Epidermal melanocyte (primary cell): ENCODE results near the gene DCANP1.

Source experiments
- DNase-seq: peaks from one replicate; pipeline ENCODE4 v3.0.0; 2011; ENCODE audit warnings: low spot score; ENCODE audit not compliant: insufficient read length

Gene DCANP1

GRCh38 chr5:135425641-135426040 is 21.5 kb downstream of the DCANP1 start:
- DNase-seq: no peak

GRCh38 chr5:135423846-135424168 is 23.3 kb downstream of the DCANP1 start:
- DNase-seq: no peak

GRCh38 chr5:135423146-135423845 is 23.9 kb downstream of the DCANP1 start:
- no peak for DNase-seq

- DNase-seq: no peak
Observed at GRCh38 chr5:135422419-135422818, 24.7 kb downstream of the DCANP1 start.

GRCh38 chr5:135417083-135417482 is 30.1 kb downstream of the DCANP1 start:
- DNase-seq: no peak

- DNase-seq: no peak
Observed at GRCh38 chr5:135405082-135405481, 42.1 kb downstream of the DCANP1 start.

GRCh38 chr5:135402031-135402430 is 45.1 kb downstream of the DCANP1 start:
- DNase-seq: no peak

- DNase-seq: no peak
Observed at GRCh38 chr5:135400866-135401265, 46.3 kb downstream of the DCANP1 start.

- no peak for DNase-seq
Observed at GRCh38 chr5:135399794-135400542, 47.2 kb downstream of the DCANP1 start.

- peak; percentile 76 for DNase-seq
Observed at GRCh38 chr5:135398855-135399793, 48.0 kb downstream of the DCANP1 start, which contains the start of gene MACROH2A1. TSS of gene MACROH2A1 (minus strand) at chr5:135399231. CDS start at chr5:135389093, 10,138 bp downstream.

- DNase-seq: no peak
Observed at GRCh38 chr5:135398160-135398854, 48.8 kb downstream of the DCANP1 start.

- DNase-seq: no peak
Observed at GRCh38 chr5:135397084-135397483, 50.1 kb downstream of the DCANP1 start.

- no peak for DNase-seq
Observed at GRCh38 chr5:135396459-135397055, 50.6 kb downstream of the DCANP1 start.

GRCh38 chr5:135395866-135396265 is 51.3 kb downstream of the DCANP1 start:
- no peak for DNase-seq

GRCh38 chr5:135395451-135395850 is 51.7 kb downstream of the DCANP1 start:
- no peak for DNase-seq
